CD14-positive monocyte (primary cell): ENCODE results near the gene ZFP92. TPM values are rescaled to one million over a fixed set of nuclear protein-coding genes. Genes with fewer than 3 reads are reported as not detected.

Experiments
- DNase-seq, 3 donors: peaks; one replicate each; pipeline ENCODE4 v3.0.0-alpha.2; 2011 to 2022
- H2AFZ ChIP-seq: 2 replicates; pipeline ENCODE4 v1.6.0; 2012; ENCODE audit warnings: mild to moderate bottlenecking, low read depth, low read length, inconsistent platforms; ENCODE audit not compliant: insufficient read depth, poor library complexity, severe bottlenecking
- H3K27ac ChIP-seq, 2 donors: 1 replicate in 1 of 2; 2 replicates in 1 of 2; pipeline ENCODE4 v1.5.1; 2012 to 2013; ENCODE audit warnings: low read length in 2 of 2, control low read depth in 1 of 2, inconsistent platforms in 1 of 2, low read depth in 1 of 2, mild to moderate bottlenecking in 1 of 2
- H3K27me3 ChIP-seq, 2 donors: one replicate each; pipeline versions ENCODE4 v1.6.0 to v1.6.1; 2011 to 2013; ENCODE audit warnings: low read length in 2 of 2; ENCODE audit not compliant: control insufficient read depth in 2 of 2, insufficient read depth in 2 of 2
- H3K36me3 ChIP-seq, 2 donors: replicated peaks in 1 of 2; 1 replicate in 1 of 2; 2 replicates in 1 of 2; pipeline versions ENCODE4 v1.5.1 to v1.6.1; 2012 to 2013; ENCODE audit warnings: low read length in 2 of 2, control low read depth in 1 of 2, inconsistent platforms in 1 of 2, mild to moderate bottlenecking in 1 of 2; ENCODE audit not compliant: insufficient read depth in 2 of 2, control insufficient read depth in 1 of 2
- H3K4me1 ChIP-seq, 2 donors: 1 replicate in 1 of 2; 2 replicates in 1 of 2; pipeline versions ENCODE4 v1.5.1 to v1.6.1; 2012 to 2013; ENCODE audit warnings: low read length in 2 of 2, control low read depth in 1 of 2, inconsistent platforms in 1 of 2, mild to moderate bottlenecking in 1 of 2, moderate library complexity in 1 of 2; ENCODE audit not compliant: insufficient read depth in 2 of 2, control insufficient read depth in 1 of 2
- H3K4me2 ChIP-seq: replicated peaks from 2 replicates; pipeline ENCODE3; 2012; ENCODE audit warnings: low read length, moderate library complexity, mild to moderate bottlenecking; ENCODE audit not compliant: poor library complexity, severe bottlenecking; ENCODE audit errors: extremely low read depth
- H3K4me3 ChIP-seq, 3 experiments: fragments of 200-600 bp in 1 of 3; sonication (generic) in 1 of 3; replicated peaks in 1 of 3; 1 replicate in 2 of 3; 2 replicates in 1 of 3; pipeline ENCODE4 v1.5.1; 2011 to 2013; ENCODE audit warnings: low read length in 3 of 3, mild to moderate bottlenecking in 3 of 3, control low read depth in 2 of 3, low read depth in 2 of 3, inconsistent platforms in 1 of 3, moderate library complexity in 1 of 3
- H3K79me2 ChIP-seq: 2 replicates; pipeline ENCODE4 v1.6.0; 2012; ENCODE audit warnings: mild to moderate bottlenecking, control low read depth, inconsistent platforms, low read length, moderate library complexity; ENCODE audit not compliant: insufficient read depth
- H3K9ac ChIP-seq: 2 replicates; pipeline ENCODE4 v1.6.0; 2017; ENCODE audit warnings: low read length, mild to moderate bottlenecking; ENCODE audit not compliant: insufficient read depth, poor library complexity, severe bottlenecking
- H3K9me3 ChIP-seq, 2 donors: replicated peaks in 1 of 2; 1 replicate in 1 of 2; 2 replicates in 1 of 2; pipeline versions ENCODE4 v1.5.1 to v1.6.1; 2012 to 2013; ENCODE audit warnings: low read length in 2 of 2, control low read depth in 1 of 2; ENCODE audit not compliant: control insufficient read depth in 1 of 2, insufficient read depth in 1 of 2
- H4K20me1 ChIP-seq: 2 replicates; pipeline ENCODE4 v1.6.0; 2012; ENCODE audit warnings: mild to moderate bottlenecking, low read length, control low read depth, moderate library complexity; ENCODE audit not compliant: insufficient read depth
- H3K27ac Mint-ChIP-seq, 7 donors: one replicate each; pipeline ENCODE4 v1.8.0; 2020; ENCODE audit warnings: mild to moderate bottlenecking in 7 of 7, mixed read lengths in 7 of 7, moderate library complexity in 6 of 7, inconsistent platforms in 2 of 7
- H3K27me3 Mint-ChIP-seq, 3 donors: one replicate each; pipeline ENCODE4 v1.8.0; 2021 to 2022; ENCODE audit warnings: low read depth in 3 of 3, mild to moderate bottlenecking in 3 of 3, mixed read lengths in 3 of 3, moderate library complexity in 3 of 3, inconsistent platforms in 1 of 3
- H3K36me3 Mint-ChIP-seq, 2 donors: one replicate each; pipeline ENCODE4 v1.8.0; 2020; ENCODE audit warnings: mixed read lengths in 2 of 2, inconsistent platforms in 1 of 2, mild to moderate bottlenecking in 1 of 2
- H3K4me1 Mint-ChIP-seq: one replicate; pipeline ENCODE4 v1.8.0; 2020; ENCODE audit warnings: mild to moderate bottlenecking, mixed read lengths
- H3K4me3 Mint-ChIP-seq, 2 donors: one replicate each; pipeline ENCODE4 v1.8.0; 2020; ENCODE audit warnings: mild to moderate bottlenecking in 2 of 2, mixed read lengths in 2 of 2, moderate library complexity in 1 of 2
- H3K9me3 Mint-ChIP-seq, 7 donors: one replicate each; pipeline ENCODE4 v1.8.0; 2020 to 2022; ENCODE audit warnings: mixed read lengths in 7 of 7, mild to moderate bottlenecking in 6 of 7, moderate library complexity in 6 of 7, inconsistent platforms in 2 of 7
- CTCF ChIP-seq: fragments of 200-600 bp; IDR thresholded peaks from one replicate; pipeline ENCODE4 v1.8.0; 2022; ENCODE audit warnings: antibody characterized with exemption, mild to moderate bottlenecking
- WGBS: methylation state at CpG from one replicate; pipeline ENCODE4 v1.1.5; 2013; ENCODE audit warnings: missing lambda C conversion rate; ENCODE audit not compliant: insufficient coverage; 5-methylcytosine and 5-hydroxymethylcytosine counted together
- intact Hi-C, 2 donors: fragments of 100-400 bp; cut with micrococcal nuclease; formaldehyde crosslinking; loops; one replicate each; pipeline versions ENCODE4 v1.15.0 to v1.15.1; 2023
- polyA plus RNA-seq, 3 donors: library from polyadenylated mRNA; depleted of rRNA in 1 of 3; unstranded in 2 of 3; stranded (reverse) in 1 of 3; fragments of 300-500 nt in 2 of 3; fragments of >200 nt in 1 of 3; fragmentation: Illumina TruSeq in 2 of 3; gene quantifications; 1 replicate in 2 of 3; 2 replicates in 1 of 3; pipeline ENCODE4 v1.2.3, GENCODE V29; 2012 to 2021

ZFP92 gene
- polyA plus RNA-seq, 3 donors = 0.04 to 0.96 (median 0.13) TPM

- peaks cover 0 to 8% (median 0%) of the 10 kb centered on the region in 3 donors for H3K27me3 Mint-ChIP-seq
- no peak overlapping the region for H3K9ac ChIP-seq
- no peak for TF ChIP-seq CTCF
- WGBS = 95% methylated on average over 4 of the region's 8 CpGs
- no peaks in the 10 kb centered on the region for H3K79me2 ChIP-seq
- intact Hi-C loops = no loop called here
- no peak overlapping the region for H3K4me3 Mint-ChIP-seq
- H3K27me3 ChIP-seq = no peaks in the 10 kb centered on the region
- H3K4me1 ChIP-seq = no peaks in the 10 kb centered on the region
- peaks cover 41 to 47% of the 10 kb centered on the region in 2 donors for H3K36me3 ChIP-seq
- DNase-seq = no peak
- H3K27ac ChIP-seq = no peak overlapping the region
- H3K4me2 ChIP-seq = no peak overlapping the region
- no peak overlapping the region for H2AFZ ChIP-seq
- no peak overlapping the region for H3K27ac Mint-ChIP-seq
- H3K36me3 Mint-ChIP-seq = peaks cover 23 to 43% of the 10 kb centered on the region in 2 donors
- H3K4me3 ChIP-seq = no peak overlapping the region
- no peaks in the 10 kb centered on the region for H3K9me3 ChIP-seq
- H3K4me1 Mint-ChIP-seq = no peaks in the 10 kb centered on the region
- no peaks in the 10 kb centered on the region for H3K9me3 Mint-ChIP-seq
- H4K20me1 ChIP-seq = no peaks in the 10 kb centered on the region
Measured at GRCh38 chrX:153450949-153451277, 39.6 kb downstream of the ZFP92 start.

DNA sequence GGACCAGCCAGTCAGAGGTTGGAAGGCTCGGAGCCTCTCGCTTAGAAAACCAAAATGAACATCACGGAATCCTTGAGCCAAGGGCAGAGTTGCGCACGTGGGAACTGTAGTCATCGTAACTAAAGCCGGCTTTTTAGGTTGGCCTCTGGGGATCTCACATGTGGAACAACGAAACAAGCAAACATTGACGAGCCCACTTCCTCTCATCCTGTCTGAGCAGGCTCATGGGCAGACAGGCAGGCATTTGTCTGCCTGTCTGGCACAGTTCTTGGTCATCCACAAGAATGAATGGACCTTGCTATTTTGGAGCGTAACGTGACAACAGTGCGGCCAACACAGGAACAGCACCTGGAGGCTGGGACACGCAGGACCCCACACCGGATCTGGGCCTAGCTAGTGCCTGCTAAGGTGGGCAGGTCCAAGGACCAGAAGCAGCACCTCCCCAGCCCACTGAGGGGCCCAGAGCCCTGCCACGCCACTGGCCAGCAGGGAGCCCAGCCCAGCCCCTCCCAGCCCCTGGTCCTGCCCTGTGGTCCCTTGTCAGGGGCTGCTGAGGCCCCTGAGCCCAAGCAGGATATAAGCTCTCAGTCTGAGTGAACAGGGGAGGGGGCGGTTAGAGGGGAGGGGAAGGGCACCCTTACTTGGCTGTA lies 43.8 kb downstream of the ZFP92 start:
- no peak overlapping the region for H3K4me2 ChIP-seq
- no peak for DNase-seq
- no peaks in the 10 kb centered on the region for H3K9me3 Mint-ChIP-seq
- H4K20me1 ChIP-seq = no peaks in the 10 kb centered on the region
- no peak overlapping the region for H3K4me3 ChIP-seq
- peaks cover 38 to 55% of the 10 kb centered on the region in 2 donors for H3K36me3 Mint-ChIP-seq
- no peaks in the 10 kb centered on the region for H3K27me3 ChIP-seq
- H3K27ac ChIP-seq = no peak overlapping the region
- H3K79me2 ChIP-seq = no peaks in the 10 kb centered on the region
- no peaks in the 10 kb centered on the region for H3K4me1 Mint-ChIP-seq
- TF ChIP-seq CTCF = no peak
- no peak overlapping the region for H3K4me3 Mint-ChIP-seq
- intact Hi-C loops = no loop called here
- no peak overlapping the region for H3K9ac ChIP-seq
- peak overlapping the region in 1 of 7 donors; percentile 40 for H3K27ac Mint-ChIP-seq
- peaks cover 0 to 10% (median 0%) of the 10 kb centered on the region in 3 donors for H3K27me3 Mint-ChIP-seq
- 96% methylated on average over 14 of the region's 16 CpGs for WGBS
- H3K36me3 ChIP-seq = peaks cover 55 to 66% of the 10 kb centered on the region in 2 donors
- H2AFZ ChIP-seq = no peak overlapping the region
- no peaks in the 10 kb centered on the region for H3K4me1 ChIP-seq
- no peaks in the 10 kb centered on the region for H3K9me3 ChIP-seq
